Fibroblast of the conjunctiva (primary cell): ENCODE data around the gene GPR157.
"Not testable (repeated sequence)": the region's sequence is repeated elsewhere in the genome, so short reads cannot be mapped to it uniquely, and the experiment has no call there.

Source experiments
- DNase-seq: peaks from one replicate; pipeline ENCODE4 v3.0.0-alpha.2; 2010; ENCODE audit warnings: low read depth

Gene GPR157

GRCh38 chr1:9115351-9116205, 13.3 kb downstream of the GPR157 start:
- DNase-seq, result no peak

GRCh38 chr1:9112961-9113880, 15.7 kb downstream of the GPR157 start:
- DNase-seq, result no peak

GRCh38 chr1:9111957-9112356, 16.9 kb downstream of the GPR157 start:
- DNase-seq, result no peak

GRCh38 chr1:9111357-9111691, 17.6 kb downstream of the GPR157 start:
- no peak for DNase-seq

GRCh38 chr1:9110669-9111356, 18.1 kb downstream of the GPR157 start:
- DNase-seq, result peak; percentile 87

DNA sequence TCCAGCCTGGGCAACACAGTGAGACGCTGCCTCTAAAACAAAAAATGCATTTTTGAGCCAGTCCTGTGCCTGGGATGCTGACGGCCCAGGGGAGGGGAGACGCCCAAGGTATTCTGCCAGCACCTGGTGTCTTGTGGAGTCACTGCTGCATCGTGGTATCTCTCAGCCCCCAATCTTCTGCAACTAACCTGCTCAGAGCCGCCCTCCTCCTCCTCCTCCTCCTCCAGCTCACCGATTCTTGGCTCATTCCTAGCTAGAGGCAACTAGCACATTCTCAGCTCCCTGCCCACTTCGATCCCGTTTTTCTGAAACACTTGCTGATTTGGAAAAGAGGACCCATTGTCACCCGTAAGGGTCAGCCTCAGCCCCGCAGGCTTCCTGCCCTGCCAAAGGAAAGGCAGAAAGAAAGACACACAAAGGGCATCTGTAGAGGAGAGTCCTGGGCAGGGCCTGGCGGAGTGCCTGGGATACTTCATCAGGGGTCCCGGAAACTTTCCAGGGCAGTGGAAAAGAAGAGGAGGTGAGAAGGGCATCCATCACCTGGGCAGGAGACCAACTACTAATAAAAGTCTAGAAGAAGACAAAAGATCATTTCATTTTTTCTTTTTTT, 20.7 kb downstream of the GPR157 start:
- no peak for DNase-seq

DNA sequence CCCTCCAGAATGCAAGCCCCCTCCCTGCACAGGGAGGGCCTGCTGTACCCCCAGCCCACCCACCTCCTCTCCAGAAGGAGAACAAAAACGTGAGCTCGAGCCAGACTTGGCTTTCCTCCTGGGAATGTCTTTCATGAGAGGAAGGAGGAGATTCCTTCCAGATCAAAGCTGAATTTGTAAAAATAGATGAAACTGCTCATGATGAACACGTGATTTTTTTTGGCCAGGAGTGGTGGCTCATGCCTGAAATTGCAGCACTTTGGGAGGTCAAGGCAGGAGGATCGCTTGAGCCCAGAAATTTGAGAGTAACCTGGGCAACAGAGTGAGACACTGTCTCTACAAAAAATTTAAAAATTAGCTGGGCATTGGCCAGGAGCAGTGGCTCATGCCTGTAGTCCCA, 21.8 kb downstream of the GPR157 start:
- no peak for DNase-seq

GRCh38 chr1:9106286-9106685, 22.6 kb downstream of the GPR157 start:
- DNase-seq, result no peak

GRCh38 chr1:9105336-9105867, 23.5 kb downstream of the GPR157 start:
- no peak for DNase-seq

- peak; percentile 46 for DNase-seq
Measured at GRCh38 chr1:9101510-9102146, 27.3 kb downstream of the GPR157 start.

DNA sequence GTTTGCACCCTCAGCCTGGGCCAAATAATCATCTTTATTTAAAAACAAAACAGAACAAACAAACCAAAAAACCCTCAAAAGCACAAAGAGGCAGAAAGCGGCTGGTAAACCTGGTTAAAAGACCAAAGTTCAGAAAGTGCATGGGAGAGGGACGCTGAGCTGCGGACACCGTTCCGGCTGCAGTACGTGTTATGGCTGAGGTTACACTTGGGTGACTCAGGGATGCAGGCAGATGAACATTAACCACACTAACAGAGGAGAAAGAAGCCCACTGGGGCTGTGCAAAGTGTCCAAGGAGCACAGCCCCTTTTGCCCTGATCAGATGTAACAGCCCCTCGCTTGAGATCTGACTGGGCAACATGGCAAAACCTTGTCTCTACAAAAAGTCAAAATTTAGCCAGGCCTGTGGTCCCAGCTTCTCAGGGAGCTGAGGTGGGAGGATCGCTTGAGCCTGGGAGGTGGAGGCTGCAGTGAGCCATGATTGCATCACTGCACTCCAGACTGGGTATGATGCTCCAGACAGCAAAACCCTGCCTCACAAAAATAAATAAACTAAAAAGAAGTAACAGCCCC, 28.3 kb downstream of the GPR157 start:
- no peak for DNase-seq

DNA sequence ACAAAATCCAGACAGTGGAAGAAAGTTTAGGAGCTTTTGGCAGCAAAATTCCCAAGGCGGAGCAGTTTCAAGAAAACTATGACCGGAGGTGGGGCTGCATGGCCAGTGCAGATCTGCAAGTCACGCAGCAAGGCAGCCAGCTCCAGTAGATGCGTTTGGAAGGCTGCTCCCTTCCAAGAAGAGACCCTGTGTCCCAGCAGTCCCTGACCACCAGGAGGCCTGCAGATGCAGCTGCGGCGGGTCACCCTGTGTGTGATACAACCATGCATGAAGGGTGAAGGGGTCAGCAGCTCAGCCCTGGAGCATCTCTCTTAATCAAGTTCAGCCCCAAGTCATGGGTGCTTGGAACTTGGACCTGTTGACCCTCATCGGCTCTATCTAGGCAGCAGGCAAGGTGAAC, 29.3 kb downstream of the GPR157 start:
- DNase-seq, result no peak

GRCh38 chr1:9097947-9098705, 30.8 kb downstream of the GPR157 start:
- no peak for DNase-seq

DNA sequence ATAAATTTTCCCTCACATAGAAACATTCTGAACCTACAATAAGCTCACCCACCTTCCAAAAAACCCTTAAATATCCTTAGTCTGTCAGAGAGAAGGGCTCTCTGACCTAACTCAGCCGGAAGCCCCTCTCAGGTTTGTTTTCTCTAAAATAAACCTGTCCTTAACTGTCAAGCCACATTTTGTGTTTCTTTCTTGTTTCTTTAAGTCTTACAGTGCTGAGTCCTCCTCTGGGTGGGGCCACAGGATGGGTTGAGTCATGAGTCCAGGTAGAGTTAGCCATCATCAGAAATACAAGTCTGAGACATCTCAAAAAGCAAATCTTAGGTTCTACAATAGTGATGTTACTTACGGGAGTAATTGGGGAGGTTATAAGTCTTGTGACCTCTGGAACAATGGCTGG, 33.1 kb downstream of the GPR157 start:
- no peak for DNase-seq

DNA sequence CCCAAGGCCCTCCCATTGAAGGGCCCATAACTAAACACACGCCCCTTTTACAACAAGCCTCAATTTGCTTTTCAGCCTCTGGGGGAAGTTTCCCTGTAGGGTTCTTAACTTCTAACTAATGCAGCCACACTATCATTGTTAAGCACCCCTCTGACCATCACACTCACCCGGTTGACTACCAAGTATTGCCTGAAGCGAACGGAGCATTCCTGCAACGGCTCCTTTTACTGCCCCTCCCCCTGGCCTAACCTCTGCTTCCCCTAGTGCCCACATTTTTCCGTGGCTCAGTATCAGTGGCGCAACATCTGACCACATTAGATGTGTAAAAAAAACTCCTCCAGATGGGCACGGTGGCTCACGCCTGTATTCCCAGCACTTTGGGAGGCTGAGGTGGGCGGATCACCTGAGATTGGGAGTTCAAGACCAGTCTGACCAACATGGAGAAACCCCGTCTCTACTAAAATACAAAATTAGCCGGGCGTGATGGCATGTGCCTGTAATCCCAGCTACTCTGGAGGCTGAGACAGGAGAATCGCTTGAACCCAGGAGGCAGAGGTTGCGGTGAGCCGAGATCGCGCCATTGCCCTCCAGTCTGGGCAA, 34.8 kb downstream of the GPR157 start:
- not testable (repeated sequence) for DNase-seq

- DNase-seq, result no peak
Measured at GRCh38 chr1:9093581-9093980, 35.3 kb downstream of the GPR157 start.

- DNase-seq, result no peak
Measured at GRCh38 chr1:9093091-9093490, 35.8 kb downstream of the GPR157 start.

- no peak for DNase-seq
Measured at GRCh38 chr1:9088807-9089206, 40.1 kb downstream of the GPR157 start.

DNA sequence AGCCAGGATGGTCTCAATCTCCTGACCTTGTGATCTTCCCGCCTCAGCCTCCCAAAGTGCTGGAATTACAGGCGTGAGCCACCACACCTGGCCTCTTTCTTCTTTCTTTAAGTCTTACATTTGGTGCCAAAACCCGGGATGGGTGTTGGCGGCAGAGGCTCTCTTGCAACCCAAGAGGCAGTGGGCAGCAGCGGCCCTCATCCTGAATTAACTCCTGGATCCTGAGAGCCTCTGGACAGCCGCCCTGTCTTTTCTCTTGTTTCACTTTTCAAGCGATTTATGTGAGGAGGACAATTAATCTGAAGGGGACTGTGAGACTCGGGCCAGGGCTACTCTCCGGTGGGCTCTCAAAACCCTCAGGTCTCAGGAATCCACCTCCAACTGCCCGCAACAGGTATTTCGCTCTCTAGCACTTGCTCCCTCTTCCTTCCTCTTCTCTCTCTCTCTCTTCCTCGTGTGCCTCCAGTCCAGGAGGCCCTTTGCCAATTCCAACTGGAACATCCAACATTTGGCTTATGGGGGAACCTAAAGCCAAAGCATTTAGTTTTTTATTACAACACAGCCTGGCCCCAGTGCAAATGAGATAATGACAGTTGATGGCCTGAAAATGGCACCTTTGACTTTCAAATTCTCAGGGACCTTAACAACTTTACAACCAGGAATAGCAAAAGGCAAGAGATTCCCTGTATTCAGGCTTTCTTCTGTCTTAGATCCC, 41.3 kb downstream of the GPR157 start:
- no peak for DNase-seq
